Fibroblast of skin of right quadriceps (primary cell): ENCODE measurements around the gene KIF24.
"Not testable (repeated sequence)": the region's sequence is repeated elsewhere in the genome, so short reads cannot be mapped to it uniquely, and the experiment has no call there.

Source experiments
- DNase-seq: peaks from one replicate; pipeline ENCODE4 v3.0.0-alpha.2; 2013

Gene KIF24

DNA sequence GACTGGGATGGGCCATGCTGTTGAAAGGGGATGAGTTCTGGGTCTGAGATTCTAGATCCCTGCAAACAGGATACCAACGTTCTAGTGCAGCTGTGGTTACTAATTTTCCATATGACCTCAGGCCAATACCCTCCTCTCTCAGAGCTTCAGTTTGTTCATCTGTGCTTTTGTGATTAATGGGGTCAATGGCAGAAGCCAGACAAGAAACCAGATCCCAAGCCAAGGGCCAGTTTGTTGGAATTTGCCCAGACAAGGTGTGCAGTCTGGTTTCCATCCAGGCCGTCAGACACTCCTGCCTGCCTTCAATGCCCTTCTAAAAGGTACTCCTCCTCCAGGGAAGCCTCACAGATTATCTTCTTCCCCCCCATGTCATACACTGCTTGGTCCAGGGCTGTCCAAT is 36.2 kb upstream of the KIF24 start:
- DNase-seq: no peak

DNA sequence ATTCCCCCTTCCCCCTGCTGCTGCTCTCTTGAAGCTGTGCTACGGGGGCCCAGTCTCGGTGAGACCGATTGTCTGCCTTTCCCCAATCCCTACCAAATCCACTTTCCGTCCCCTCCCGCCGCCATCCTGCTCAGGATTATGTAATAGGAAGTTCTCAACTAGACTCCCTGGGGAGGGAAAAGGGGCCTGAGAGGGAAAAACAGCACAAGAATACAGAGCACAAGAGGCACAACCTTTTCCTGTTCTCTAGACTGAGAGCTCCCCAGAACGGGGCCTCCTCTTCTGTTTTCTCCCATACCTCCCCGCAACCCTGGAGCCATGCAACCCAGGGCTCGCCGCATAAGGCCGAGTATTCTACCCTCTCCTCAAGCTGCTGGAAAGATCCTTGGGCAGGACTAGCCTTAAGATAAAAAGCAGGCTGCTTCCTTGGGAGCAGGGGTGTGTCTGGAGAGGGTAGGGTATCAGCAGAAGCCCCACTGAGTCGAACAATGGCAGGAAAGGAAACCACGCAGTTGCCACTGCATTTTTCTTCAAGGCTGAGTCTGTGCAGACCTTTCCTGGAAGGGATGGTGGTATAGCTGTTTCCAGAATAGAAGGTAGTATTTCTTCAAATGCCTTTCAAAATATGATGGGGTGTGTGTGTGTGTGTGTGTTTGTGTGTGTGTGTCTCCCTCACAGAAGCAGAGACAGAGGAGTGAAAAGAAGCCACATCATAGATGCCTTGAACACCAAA is 34.7 kb upstream of the KIF24 start:
- peak; percentile 32 for DNase-seq

DNA sequence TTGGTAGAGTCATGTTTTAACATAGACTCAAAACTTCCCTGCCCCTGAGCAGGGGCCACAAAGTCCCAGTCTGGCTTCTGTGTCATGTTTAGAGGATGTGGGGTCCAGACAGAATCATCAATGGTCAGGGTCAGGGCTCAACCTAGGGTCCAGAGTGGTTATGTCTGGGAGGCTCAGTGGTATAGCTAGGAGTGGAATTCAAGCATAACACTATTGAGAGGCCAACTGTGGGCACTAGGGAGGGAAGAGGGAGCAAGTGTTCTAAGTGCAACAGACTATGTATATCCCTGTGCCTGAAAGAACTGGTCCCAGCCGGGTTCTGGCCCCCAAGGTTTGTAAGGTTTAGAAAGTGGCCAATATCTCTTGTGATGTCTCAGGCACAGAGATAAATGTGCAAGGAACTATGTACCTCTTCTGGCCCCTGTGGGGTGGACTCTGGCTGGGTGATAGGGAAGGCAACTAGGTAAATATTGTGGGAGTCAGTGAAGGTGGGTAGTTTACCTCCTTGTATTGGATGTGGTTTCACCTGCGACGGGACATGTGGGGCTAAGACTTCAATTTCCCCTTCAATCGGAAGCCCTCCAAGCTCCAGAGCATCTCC is 33.6 kb upstream of the KIF24 start:
- DNase-seq: no peak

DNA sequence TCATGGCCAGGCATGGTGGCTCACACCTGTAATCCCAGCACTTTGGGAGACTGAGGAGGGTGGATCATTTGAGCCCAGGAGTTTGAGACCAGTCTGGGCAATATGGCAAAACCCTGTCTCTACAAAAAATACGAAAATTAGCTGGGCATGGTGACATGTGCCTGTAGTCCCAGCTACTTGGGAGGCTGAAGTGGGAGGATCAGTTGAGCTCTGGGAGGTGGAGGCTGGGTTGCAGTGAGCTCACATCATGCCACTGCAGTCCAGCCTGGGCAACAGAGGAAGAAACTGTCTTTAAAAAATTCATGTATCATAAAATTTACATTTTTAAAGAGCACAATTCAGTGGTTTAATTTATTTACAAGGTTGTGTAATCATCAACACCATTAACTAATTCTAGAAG is 23.9 kb upstream of the KIF24 start:
- not testable (repeated sequence) for DNase-seq

DNA sequence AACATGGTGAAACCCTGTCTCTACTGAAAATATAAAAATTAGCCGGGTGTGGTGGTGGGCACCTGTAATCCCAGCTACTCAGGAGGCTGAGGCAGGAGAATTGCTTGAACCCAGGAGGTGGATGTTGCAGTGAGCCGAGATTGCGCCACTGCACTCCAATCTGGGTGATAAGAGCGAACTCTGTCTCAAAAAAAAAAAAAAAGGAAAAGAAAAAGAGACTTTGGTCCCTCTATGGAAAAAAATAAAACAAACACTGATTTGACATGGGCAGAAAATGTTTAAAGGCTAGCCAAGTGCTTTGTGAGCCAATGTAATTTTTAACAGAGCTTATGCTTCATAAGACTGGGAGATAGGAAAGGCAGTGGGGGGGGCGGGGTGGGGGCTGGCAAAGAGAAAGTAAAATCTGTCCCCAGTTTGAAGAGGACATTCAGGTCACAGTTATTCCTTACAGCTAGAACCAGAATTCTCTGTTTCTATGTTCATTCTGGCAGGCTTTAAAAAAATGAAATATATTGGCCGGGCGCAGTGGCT is 23.1 kb upstream of the KIF24 start:
- not testable (repeated sequence) for DNase-seq

DNA sequence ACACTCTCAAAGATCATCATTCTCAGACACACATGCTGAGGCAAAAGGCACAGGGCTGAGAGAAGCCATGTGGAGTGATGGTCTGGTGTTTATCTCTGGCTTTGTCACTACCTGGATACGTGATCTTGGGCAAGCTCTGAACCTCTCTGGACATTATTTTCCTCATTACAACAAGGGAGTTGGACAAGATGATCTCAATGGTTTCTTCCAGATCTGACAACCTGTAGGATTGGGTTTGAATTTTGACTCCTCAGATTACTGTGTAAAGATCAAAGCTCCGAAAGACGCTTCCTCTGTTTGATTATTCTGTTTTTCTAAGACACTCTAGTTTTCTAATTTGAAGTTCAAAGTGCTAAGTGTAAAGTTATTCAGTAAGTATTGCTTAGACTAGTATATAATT is 20.3 kb upstream of the KIF24 start:
- no peak for DNase-seq

DNA sequence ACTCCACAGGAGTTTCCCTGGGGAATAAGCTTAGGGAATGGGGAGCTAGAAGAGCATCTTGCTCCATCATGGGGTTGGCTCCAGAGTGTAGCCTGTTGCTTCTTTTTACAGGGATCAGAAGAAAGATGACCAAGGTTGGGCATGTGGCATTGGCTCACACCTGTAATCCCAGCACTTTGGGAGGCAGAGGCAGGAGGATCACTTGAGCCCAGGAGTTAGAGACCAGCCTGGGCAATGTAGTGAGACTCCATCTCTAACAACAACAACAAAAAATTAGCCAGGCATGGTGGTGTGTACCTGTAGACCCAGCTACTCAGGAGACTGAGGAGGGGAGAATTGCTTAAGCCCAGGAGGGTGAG is 18.7 kb upstream of the KIF24 start:
- DNase-seq: no peak

DNA sequence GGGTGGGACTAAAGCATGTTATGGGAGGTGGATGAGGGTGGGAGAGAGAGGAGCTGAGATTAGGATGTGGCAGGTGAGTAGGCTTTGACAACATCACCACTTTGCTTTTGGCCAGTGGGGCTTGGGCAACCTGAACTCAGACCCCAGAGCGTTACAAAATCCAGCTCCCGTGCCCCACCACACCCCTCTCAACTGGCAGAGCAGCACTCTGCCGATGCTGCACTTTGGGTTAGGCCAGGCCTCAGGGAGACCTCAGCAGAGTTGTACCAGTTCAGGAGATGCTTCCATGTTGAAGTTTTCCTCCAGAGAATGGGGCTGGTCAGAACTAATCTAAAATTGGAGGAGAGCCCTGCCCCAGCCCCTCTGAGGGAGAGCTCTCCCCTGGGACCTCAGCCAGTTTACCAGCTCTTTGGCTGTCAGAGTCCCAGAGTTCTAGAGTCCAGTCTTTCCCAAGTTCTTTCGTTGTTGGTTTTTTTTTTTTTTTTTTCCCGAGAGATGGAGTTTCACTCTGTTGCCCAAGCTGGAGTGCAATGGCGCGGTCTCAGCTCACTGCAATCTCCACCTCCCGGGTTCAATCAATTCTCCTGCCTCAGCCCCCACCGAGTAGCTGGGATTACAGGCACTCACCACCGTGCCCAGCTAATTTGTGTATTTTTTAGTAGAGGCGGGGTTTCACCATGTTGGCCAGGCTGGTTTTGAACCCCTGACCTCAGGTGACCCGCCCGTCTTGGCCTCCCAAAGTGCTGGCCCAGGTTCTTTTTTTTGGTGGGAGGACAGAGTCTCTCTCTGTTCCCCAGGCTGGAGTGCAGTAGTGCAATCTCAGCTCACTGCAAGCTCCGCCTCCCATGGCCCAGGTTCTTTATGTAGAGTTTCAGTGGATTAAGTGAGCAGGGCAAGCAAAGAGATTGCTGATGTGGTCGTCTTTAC is 18.1 kb upstream of the KIF24 start:
- DNase-seq: no peak

DNA sequence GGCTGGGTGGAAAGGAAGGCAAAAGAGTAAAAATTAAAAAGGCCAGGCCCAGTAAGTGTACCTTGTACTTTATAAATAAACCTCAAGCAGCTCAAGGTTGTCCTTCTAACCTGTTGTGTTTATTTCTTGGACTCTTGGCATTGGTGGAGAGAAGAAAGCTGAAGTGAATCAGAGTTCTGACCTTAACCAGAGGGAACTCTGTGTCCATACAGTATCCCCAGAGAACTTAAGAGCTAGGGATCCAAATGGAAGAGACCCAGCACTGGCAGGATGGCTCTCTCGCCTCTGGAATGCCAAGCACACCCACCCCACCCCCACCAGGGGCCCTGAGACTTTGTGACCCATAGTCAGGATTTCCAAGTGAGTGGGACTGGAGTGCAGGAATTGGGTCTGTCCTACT is 14.5 kb upstream of the KIF24 start:
- DNase-seq: no peak

DNA sequence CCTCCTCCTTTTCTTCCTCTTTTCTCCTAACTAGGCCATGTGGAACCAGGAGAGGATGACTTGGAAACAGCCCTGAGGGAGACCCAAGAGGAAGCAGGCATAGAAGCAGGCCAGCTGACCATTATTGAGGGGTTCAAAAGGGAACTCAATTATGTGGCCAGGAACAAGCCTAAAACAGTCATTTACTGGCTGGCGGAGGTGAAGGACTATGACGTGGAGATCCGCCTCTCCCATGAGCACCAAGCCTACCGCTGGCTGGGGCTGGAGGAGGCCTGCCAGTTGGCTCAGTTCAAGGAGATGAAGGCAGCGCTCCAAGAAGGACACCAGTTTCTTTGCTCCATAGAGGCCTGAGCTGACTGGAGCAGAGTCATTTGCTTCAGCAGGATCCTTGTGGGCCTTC is 14.0 kb upstream of the KIF24 start:
- DNase-seq: no peak

DNA sequence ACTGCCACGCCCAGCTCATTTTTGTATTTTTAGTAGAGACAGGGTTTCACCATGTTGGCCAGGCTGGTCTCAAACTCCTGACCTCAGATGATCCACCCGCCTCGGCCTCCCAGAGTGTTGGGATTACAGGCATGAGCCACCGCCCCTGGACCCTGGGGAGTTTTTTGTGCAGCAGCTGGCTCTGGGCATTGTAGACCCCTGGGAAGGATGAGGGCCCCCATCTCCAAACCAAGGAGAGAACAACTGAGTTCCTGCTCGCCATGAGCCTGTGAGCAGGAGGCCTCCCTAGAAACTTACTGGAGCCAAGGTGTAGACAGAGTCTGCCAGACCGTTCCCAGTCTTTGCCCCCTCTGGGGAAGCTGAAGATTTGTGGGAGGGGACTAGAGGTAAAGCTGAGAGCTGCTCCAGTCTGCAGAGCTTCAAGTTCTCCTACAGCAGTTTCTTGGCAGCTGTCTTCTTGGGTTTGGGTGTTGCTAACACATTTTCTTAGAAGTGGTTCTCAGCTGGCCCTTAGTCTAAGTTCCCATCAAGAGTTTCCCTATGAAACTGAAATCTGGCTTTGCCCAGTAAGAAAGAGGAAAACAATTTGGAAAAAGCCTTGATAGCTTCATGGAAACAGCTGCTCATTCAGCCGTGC is 12.7 kb upstream of the KIF24 start:
- DNase-seq: no peak

DNA sequence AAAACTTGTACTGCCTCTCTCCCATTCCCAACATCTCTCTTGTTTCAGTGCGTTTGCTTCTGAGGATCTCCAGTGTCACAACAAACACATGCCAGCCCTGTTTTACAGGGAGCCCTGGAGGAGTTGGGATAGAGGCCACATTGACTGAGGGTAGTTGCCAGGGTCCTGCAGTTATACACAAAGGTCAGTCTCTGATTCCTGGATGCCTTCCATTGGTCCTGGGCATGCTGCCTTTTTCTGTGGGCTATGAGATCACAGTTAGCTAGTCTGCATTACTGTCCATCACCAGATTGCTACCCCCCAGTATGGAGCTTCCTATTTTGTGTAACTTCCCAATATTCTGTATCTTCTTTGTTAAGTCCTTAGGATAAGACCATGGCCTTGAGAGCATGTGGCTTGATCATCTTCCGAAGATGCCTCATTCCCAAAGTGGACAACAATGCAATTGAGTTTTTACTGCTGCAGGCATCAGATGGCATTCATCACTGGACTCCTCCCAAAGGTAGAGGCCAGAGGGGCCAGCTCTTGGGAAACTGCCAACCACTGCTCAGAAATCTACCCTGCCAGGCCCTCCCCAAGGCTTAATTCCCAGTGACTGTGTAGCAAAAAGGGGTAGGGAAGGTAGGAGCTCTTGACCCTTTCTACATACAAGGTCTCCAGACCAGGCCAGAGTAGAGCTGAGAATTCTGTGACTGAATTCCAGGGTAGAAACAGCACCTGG is 9.8 kb upstream of the KIF24 start:
- no peak for DNase-seq

DNA sequence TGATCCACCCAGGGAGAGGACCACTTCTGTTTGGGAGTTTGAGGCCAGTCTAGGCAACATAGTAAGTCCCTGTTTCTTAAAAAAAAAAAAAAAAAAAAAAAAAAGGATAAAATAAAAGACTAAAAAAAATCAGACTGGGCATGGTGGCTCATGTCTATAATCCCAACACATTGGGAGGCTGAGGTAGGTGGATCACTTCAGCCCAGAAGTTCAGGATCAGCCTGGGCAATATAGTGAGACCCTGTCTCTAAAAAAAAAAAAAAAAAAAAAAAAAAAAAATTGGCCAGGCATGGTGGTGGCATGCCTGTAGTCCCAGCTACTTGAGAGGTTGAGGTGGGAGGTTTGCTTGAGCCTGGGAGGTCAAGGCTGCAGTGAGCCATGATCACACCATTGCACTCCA is 9.0 kb upstream of the KIF24 start:
- DNase-seq: not testable (repeated sequence)

DNA sequence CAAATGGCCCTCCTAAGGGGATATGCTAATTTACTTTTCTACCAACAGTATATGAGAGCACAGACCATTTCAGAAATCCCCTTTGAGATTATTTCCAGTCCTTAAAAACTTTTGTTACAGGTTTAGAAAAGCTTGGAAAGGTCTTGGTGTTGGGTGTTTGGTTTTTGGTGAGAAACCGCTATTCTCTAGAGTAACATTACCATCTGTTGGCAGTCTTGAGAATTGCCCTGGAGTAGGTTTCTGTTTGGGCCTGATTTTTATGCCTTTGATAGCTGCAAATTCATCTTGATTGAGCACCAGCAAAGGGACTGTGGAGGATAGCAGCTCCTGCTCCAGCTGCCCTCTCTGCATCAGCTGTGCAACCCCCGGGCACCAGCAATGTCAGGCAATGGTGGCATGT is 8.3 kb upstream of the KIF24 start:
- no peak for DNase-seq

DNA sequence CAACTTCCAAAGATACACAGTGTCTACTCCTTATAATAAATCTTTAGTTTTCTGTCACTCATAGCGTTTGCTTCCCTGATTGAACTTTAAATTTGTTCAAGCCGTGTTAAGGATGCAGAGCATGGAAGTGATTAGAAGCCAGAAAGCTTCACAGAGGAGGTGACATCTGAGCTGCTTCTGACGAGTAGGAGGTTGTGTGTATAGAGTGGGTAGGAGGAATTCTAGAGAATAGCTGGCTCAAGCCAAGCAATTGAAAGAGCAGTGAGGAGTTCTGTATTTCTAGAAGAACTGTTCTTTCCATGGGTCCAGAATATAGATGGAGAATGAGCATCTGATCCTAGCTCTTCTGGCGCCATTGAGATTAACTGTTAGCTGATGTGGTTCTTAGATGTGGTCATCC is 6.3 kb upstream of the KIF24 start:
- no peak for DNase-seq

DNA sequence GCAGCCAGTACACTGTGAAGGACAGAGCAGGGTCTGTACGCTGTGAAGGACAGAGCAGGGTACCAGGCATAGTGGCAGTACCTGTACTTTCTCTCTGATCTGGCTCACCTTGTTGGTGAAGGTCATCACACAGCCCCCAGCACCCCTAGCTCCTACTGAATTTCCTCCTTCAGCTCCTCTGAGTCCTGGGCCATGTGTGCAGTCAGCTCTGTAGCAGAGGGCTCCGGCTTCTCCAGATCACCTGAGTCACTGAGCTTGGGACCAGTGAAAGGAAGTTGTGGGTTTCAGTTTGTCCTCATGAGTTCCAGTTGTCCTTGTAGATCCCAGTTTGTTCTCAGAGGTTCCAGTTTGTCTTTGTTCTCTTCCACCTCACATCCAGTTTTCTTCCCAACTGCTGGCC is 5.8 kb upstream of the KIF24 start:
- no peak for DNase-seq

DNA sequence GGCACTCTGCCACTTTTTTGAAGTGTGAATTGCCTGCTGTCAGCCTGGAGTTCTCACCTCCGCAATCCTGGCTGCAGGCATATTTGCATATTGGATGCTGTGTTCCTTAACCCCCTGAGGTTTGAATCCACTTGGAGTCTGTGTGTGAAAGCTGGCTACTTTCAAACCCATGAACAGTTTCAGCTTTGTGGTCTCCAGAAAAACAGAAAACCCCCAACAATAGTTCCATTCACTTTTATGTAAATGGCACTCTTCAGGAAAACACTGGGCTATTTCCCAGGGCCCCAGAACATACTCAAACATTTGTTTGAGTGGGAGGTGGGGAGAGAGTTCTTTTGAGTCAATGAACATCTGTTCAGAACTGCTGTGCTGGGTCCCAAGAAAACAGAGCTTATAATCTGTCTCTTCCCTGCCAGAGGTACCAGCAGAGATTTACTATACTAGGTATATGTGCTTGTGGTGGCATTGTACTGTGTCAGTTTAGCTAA is 5.3 kb upstream of the KIF24 start:
- DNase-seq: no peak

DNA sequence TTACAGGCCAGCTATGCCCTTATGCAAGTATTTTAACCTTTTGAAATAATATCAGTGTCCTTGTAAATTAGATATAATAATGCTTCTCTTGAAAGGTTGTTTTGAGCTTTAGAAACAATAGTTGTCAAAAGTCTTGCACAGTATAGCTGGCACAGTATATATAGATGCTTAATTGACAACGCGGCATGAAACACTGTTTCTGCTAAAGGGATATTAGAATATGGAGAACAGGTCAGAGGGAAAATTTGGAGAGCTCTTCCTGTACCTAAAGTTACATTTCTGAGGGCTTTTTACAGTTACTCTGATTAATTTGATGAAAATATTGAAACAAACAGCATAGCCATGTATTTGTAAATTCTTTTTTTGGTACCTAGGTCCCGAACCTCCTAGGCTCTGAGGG is 4.8 kb upstream of the KIF24 start:
- no peak for DNase-seq

DNA sequence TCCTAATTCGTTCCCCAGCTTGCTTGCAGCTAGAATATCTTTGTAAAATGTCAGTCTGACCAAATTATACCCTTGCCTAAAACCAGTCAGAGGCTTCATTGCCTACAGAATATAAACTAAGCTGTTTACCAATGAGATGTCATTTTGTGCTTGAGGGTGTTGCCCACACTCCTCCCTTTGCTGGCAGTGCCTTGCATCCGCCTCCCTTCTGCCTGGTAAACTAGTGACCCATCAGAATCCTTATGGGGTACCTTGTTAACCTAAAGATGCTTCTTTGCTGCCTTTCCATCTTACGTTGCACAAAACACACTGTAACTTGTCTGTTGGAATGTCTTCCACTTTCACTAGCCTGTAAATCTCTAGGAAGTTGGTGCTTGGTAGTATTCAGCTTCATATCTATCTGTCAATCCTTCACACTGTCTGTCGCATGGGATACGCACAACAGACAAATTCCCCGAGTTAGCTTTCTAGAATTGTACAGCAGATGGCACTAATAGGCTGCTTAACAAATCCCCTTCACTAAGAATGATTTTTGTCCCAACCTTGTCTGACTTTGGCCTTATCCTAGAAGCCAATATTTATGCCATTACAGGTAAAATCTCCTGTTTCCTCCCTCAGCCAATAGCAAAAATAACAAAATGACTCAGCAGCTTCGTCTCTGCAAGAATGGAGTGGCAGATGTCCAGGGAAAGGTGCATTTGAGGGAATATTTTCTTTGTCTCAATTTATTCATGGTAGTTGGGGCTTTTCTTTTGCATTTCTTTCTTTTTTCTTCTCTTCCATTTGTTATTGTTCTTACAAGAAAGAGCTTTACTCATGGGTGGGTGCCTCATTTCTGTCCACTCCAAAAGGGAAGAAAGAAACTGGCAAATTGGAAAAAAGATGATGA is 3.3 kb upstream of the KIF24 start:
- peak; percentile 24 for DNase-seq

DNA sequence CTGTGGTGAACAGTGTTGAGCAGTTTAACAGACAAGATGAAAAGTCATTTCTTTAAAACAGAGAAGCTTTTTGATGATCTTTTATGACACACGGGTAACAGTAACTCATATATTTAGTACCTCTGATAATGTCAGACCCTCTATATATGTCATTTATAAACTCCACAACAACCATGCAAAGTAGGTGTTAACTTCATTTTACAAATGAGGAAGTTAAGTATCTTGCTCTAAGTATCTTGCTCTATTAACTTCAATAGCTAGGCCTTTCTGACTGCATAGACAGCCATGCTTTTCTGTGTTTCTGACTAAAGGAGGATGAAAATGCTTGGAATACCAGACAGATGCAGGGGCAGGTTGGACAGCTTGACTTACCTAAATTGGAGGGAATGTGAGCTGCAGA is 2.1 kb upstream of the KIF24 start:
- no peak for DNase-seq

DNA sequence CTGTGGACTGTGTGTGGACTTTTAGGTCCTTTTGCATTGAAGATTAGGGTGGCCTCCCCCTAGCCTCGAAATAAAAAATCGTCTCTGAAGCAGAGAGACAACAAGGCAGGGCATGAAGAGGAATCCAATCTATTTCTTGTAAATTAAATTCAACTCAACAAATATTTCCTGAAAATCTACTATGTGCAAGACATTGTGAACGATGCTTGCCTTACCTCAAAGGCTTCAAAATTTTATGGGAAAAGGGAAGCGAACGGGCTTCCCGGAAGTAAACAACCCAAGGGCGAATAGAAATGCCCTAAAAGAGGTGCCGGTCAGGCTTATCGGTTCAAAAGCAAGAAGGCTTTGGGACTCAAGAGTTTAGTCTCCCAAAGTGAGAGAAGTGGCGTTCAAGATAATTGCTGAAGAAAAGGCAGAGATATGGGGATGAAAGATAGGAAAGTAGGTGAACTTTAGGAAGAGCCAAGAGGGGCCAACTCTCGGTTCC is 525 bp downstream of the KIF24 start:
- DNase-seq: peak; percentile 31
